ENCODE results near the gene CCNL2. TPM values are rescaled to one million over a fixed set of nuclear protein-coding genes. Genes with fewer than 3 reads are reported as not detected.

Gene CCNL2
- total and polyA plus RNA-seq, 2 of the 13 experiments (the other 11 are each of a cell fraction or from before 2014, with no cell fraction given): 105 to 340 TPM

DNA sequence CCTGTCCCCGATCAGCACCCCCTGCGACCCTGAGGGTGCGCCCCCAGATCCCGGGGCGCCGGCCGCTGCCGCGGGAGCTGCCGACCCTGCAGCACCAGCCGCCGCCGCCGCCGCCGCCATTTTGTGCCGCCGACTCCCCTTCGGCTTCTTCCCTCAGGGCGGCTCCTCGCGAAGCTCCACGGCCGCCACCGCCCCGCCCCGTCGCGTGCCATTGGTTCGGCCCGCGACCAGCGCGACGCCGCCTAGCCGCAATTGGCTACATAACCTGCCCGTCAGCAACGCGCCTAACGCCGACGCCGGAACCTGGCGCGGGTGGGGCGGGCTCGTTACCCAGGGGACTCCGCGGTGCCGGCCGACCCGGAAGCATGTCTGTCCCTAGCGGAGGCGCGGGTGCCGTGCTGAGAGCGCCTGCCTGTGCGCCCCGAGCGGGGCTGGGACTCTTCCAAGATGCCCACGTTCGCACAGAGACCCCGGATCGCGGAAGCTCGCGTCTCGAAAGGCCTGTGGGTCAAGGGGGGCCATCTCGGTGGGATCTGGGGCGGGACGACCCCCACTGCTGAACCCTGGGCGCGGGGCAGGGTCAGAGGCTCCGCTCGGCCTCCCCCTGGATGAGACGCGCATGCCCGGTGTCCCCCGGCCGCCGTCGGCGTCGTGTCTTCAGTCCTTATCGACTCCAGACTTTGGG lies at the start of gene CCNL2 (continued):
- TF ChIP-seq ZNF747 (CRISPR knock-in tag; IDR thresholded peaks at IDR 0.05; ENCODE audit: borderline replicate concordance) (peak; percentile 43), NKX3-1 (CRISPR knock-in tag; IDR thresholded peaks at IDR 0.05) (0 out of 2 replicates have a peak, but pooled peaks have one; percentile 29), TCF7 (IDR thresholded peaks at IDR 0.05; ENCODE audit: low read depth) (no peak), ZNF225 (CRISPR knock-in tag; IDR thresholded peaks at IDR 0.05) (peak; percentile 67), GABPA (IDR thresholded peaks at IDR 0.05; ENCODE audit: low read depth, low read length) (no peak), GABPA (CRISPR knock-in tag; IDR thresholded peaks at IDR 0.05; ENCODE audit: low read depth) (peak; percentile 90), ZNF547 (CRISPR knock-in tag; IDR thresholded peaks at IDR 0.05) (no peak), SAFB2 (CRISPR knock-in tag; IDR thresholded peaks at IDR 0.05; ENCODE audit: borderline replicate concordance, low read depth) (peak; percentile 3; the same call in 1 of the 2 replicates), SNRNP70 (IDR thresholded peaks at IDR 0.05; ENCODE audit: low read depth, low read length) (no peak), SALL2 (CRISPR knock-in tag; IDR thresholded peaks at IDR 0.05) (peak; percentile 69; the same call in 1 of the 2 replicates), ZNF282 (IDR thresholded peaks at IDR 0.05; ENCODE audit: partially characterized antibody) (no peak)
- TF ChIP-seq, protein P1, sequence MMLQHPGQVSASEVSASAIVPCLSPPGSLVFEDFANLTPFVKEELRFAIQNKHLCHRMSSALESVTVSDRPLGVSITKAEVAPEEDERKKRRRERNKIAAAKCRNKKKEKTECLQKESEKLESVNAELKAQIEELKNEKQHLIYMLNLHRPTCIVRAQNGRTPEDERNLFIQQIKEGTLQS (CRISPR knock-in tag; IDR thresholded peaks at IDR 0.05): no peak
- TF ChIP-seq, protein P2, sequence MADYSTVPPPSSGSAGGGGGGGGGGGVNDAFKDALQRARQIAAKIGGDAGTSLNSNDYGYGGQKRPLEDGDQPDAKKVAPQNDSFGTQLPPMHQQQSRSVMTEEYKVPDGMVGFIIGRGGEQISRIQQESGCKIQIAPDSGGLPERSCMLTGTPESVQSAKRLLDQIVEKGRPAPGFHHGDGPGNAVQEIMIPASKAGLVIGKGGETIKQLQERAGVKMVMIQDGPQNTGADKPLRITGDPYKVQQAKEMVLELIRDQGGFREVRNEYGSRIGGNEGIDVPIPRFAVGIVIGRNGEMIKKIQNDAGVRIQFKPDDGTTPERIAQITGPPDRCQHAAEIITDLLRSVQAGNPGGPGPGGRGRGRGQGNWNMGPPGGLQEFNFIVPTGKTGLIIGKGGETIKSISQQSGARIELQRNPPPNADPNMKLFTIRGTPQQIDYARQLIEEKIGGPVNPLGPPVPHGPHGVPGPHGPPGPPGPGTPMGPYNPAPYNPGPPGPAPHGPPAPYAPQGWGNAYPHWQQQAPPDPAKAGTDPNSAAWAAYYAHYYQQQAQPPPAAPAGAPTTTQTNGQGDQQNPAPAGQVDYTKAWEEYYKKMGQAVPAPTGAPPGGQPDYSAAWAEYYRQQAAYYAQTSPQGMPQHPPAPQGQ (CRISPR knock-in tag; IDR thresholded peaks at IDR 0.05; ENCODE audit: borderline replicate concordance): 0 out of 2 replicates have a peak, but pooled peaks have one; percentile 7
- TF ChIP-seq, protein P3, sequence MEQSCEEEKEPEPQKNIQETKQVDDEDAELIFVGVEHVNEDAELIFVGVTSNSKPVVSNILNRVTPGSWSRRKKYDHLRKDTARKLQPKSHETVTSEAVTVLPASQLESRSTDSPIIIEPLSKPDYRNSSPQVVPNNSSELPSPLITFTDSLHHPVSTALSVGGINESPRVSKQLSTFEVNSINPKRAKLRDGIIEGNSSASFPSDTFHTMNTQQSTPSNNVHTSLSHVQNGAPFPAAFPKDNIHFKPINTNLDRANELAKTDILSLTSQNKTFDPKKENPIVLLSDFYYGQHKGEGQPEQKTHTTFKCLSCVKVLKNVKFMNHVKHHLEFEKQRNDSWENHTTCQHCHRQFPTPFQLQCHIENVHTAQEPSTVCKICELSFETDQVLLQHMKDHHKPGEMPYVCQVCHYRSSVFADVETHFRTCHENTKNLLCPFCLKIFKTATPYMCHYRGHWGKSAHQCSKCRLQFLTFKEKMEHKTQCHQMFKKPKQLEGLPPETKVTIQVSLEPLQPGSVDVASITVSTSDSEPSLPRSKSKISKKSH (CRISPR knock-in tag; IDR thresholded peaks at IDR 0.05; ENCODE audit: borderline replicate concordance): no peak; the same call in none of the 2 replicates
- TF ChIP-seq, protein P4, sequence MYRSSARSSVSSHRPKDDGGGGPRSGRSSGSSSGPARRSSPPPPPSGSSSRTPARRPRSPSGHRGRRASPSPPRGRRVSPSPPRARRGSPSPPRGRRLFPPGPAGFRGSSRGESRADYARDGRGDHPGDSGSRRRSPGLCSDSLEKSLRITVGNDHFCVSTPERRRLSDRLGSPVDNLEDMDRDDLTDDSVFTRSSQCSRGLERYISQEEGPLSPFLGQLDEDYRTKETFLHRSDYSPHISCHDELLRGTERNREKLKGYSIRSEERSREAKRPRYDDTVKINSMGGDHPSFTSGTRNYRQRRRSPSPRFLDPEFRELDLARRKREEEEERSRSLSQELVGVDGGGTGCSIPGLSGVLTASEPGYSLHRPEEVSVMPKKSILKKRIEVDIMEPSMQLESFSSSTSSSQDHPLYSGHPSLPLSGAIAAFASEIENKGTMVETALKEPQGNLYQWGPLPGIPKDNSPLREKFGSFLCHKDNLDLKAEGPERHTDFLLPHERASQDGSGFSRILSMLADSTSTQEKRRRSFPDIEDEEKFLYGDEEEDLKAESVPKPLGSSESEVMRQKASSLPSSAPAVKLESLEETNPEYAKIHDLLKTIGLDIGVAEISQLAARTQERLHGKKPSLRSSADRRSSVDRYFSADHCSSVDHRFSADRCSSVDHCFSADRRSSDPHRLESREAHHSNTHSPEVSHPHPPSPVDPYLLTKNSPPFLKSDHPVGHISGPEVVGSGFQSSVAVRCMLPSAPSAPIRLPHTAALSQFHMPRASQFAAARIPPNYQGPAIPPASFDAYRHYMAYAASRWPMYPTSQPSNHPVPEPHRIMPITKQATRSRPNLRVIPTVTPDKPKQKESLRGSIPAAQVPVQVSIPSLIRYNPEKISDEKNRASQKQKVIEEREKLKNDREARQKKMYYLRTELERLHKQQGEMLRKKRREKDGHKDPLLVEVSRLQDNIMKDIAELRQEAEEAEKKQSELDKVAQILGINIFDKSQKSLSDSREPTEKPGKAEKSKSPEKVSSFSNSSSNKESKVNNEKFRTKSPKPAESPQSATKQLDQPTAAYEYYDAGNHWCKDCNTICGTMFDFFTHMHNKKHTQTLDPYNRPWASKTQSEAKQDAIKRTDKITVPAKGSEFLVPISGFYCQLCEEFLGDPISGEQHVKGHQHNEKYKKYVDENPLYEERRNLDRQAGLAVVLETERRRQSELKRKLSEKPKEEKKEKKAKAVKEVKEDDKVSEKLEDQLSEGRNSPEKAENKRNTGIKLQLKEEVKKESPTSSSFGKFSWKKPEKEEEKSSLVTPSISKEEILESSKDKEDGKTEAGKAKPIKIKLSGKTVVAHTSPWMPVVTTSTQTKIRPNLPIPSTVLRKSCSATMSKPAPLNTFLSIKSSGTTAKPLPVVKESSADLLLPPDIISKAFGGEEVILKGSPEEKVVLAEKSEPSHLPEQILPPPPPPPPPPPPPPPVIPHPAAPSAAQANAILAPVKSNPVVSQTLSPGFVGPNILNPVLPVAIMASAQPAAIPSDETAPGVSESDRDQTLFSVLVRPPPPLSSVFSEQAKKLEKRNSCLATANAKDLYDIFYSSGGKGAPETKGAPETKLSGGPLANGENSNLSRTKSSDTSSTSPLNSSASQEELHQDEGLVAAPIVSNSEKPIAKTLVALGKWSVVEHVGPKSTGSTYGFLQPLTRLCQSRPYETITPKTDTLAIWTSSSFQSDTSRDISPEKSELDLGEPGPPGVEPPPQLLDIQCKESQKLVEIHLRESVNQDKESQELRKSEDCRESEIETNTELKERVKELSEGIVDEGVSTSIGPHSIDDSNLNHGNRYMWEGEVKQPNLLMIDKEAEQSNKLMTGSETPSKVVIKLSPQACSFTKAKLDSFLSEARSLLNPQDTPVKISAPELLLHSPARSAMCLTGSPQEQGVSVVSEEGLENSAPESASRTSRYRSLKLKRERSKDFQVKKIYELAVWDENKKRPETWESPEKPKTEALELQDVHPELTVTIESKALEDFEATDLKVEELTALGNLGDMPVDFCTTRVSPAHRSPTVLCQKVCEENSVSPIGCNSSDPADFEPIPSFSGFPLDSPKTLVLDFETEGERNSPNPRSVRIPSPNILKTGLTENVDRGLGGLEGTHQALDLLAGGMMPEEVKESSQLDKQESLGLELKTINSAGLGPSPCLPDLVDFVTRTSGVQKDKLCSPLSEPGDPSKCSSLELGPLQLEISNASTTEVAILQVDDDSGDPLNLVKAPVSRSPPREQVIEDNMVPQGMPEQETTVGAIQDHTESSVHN (CRISPR knock-in tag; IDR thresholded peaks at IDR 0.05): no peak; the same call in 1 of the 2 replicates
- TF ChIP-seq, protein P5, sequence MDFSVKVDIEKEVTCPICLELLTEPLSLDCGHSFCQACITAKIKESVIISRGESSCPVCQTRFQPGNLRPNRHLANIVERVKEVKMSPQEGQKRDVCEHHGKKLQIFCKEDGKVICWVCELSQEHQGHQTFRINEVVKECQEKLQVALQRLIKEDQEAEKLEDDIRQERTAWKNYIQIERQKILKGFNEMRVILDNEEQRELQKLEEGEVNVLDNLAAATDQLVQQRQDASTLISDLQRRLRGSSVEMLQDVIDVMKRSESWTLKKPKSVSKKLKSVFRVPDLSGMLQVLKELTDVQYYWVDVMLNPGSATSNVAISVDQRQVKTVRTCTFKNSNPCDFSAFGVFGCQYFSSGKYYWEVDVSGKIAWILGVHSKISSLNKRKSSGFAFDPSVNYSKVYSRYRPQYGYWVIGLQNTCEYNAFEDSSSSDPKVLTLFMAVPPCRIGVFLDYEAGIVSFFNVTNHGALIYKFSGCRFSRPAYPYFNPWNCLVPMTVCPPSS (IDR thresholded peaks at IDR 0.05): no peak
